ENCODE data around the gene PIP5K1B. TPM values are rescaled to one million over a fixed set of nuclear protein-coding genes. Genes with fewer than 3 reads are reported as not detected.

Gene PIP5K1B
- total RNA-seq, 1 experiment from 2014 or later = 5.2 TPM

DNA sequence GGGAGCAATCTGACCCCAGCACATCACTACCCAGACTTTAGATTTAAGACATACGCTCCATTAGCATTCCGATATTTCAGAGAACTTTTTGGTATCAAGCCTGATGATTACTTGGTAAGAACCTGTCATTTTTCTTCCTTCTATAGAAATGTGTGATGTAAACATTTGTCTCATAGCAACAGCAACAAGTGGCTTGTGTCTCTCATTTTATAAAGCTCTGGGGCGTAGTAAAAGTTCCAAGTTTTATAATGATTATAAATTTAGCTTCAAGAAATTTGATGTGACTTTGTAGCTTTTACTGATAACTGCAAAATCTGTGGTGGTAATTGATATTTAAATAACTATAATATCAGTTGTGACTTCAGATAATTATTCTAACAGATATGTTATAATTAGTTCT, 171.6 kb downstream of the PIP5K1B start:
- no peak overlapping the region for H3K4me3 Mint-ChIP-seq
- peaks cover 7% of the 10 kb centered on the region for H3K9me3 Mint-ChIP-seq
- ATAC-seq = no peak
- peaks cover 69% of the 10 kb centered on the region for H3K4me1 Mint-ChIP-seq
- peak overlapping the region; percentile 86 for H3K27ac Mint-ChIP-seq
- H3K36me3 Mint-ChIP-seq = peaks cover 7% of the 10 kb centered on the region; the same call in 1 of the 2 replicates
- DNase-seq (ENCODE audit: low spot score) = no peak
- POLR2A ChIA-PET = no interaction called here
- H3K27me3 Mint-ChIP-seq (ENCODE audit: low read depth) = no peaks in the 10 kb centered on the region
- CTCF ChIA-PET = no interaction called here
- TF ChIP-seq GRHL2 (CRISPR knock-in tag; IDR thresholded peaks at IDR 0.05; ENCODE audit: insufficient replicate concordance, severe bottlenecking) (no peak), ZNF317 (CRISPR knock-in tag; IDR thresholded peaks at IDR 0.05; ENCODE audit: borderline replicate concordance, low read depth) (no peak), ETV6 (CRISPR knock-in tag; IDR thresholded peaks at IDR 0.05) (no peak), NFATC4 (CRISPR knock-in tag; IDR thresholded peaks at IDR 0.05) (no peak), MXD4 (CRISPR knock-in tag; IDR thresholded peaks at IDR 0.05; ENCODE audit: borderline replicate concordance) (no peak), NR3C1 (CRISPR knock-in tag; conservative IDR thresholded peaks at IDR 0.05; ENCODE audit: low read depth) (no peak), OVOL2 (CRISPR knock-in tag; IDR thresholded peaks at IDR 0.05; ENCODE audit: borderline replicate concordance) (no peak), NR1H2 (CRISPR knock-in tag; IDR thresholded peaks at IDR 0.05) (no peak), ELF4 (CRISPR knock-in tag; IDR thresholded peaks at IDR 0.05; ENCODE audit: low read depth) (no peak)
- TF ChIP-seq, protein P1, sequence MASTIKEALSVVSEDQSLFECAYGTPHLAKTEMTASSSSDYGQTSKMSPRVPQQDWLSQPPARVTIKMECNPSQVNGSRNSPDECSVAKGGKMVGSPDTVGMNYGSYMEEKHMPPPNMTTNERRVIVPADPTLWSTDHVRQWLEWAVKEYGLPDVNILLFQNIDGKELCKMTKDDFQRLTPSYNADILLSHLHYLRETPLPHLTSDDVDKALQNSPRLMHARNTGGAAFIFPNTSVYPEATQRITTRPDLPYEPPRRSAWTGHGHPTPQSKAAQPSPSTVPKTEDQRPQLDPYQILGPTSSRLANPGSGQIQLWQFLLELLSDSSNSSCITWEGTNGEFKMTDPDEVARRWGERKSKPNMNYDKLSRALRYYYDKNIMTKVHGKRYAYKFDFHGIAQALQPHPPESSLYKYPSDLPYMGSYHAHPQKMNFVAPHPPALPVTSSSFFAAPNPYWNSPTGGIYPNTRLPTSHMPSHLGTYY (CRISPR knock-in tag; IDR thresholded peaks at IDR 0.05) = no peak
- TF ChIP-seq, protein P2, sequence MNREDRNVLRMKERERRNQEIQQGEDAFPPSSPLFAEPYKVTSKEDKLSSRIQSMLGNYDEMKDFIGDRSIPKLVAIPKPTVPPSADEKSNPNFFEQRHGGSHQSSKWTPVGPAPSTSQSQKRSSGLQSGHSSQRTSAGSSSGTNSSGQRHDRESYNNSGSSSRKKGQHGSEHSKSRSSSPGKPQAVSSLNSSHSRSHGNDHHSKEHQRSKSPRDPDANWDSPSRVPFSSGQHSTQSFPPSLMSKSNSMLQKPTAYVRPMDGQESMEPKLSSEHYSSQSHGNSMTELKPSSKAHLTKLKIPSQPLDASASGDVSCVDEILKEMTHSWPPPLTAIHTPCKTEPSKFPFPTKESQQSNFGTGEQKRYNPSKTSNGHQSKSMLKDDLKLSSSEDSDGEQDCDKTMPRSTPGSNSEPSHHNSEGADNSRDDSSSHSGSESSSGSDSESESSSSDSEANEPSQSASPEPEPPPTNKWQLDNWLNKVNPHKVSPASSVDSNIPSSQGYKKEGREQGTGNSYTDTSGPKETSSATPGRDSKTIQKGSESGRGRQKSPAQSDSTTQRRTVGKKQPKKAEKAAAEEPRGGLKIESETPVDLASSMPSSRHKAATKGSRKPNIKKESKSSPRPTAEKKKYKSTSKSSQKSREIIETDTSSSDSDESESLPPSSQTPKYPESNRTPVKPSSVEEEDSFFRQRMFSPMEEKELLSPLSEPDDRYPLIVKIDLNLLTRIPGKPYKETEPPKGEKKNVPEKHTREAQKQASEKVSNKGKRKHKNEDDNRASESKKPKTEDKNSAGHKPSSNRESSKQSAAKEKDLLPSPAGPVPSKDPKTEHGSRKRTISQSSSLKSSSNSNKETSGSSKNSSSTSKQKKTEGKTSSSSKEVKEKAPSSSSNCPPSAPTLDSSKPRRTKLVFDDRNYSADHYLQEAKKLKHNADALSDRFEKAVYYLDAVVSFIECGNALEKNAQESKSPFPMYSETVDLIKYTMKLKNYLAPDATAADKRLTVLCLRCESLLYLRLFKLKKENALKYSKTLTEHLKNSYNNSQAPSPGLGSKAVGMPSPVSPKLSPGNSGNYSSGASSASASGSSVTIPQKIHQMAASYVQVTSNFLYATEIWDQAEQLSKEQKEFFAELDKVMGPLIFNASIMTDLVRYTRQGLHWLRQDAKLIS (CRISPR knock-in tag; IDR thresholded peaks at IDR 0.05; ENCODE audit: borderline replicate concordance) = no peak
- TF ChIP-seq, protein P3, sequence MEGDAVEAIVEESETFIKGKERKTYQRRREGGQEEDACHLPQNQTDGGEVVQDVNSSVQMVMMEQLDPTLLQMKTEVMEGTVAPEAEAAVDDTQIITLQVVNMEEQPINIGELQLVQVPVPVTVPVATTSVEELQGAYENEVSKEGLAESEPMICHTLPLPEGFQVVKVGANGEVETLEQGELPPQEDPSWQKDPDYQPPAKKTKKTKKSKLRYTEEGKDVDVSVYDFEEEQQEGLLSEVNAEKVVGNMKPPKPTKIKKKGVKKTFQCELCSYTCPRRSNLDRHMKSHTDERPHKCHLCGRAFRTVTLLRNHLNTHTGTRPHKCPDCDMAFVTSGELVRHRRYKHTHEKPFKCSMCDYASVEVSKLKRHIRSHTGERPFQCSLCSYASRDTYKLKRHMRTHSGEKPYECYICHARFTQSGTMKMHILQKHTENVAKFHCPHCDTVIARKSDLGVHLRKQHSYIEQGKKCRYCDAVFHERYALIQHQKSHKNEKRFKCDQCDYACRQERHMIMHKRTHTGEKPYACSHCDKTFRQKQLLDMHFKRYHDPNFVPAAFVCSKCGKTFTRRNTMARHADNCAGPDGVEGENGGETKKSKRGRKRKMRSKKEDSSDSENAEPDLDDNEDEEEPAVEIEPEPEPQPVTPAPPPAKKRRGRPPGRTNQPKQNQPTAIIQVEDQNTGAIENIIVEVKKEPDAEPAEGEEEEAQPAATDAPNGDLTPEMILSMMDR (IDR thresholded peaks at IDR 0.05) = no peak
- TF ChIP-seq, protein P4, sequence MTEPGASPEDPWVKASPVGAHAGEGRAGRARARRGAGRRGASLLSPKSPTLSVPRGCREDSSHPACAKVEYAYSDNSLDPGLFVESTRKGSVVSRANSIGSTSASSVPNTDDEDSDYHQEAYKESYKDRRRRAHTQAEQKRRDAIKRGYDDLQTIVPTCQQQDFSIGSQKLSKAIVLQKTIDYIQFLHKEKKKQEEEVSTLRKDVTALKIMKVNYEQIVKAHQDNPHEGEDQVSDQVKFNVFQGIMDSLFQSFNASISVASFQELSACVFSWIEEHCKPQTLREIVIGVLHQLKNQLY (CRISPR knock-in tag; IDR thresholded peaks at IDR 0.05) = no peak
- TF ChIP-seq, protein P5, sequence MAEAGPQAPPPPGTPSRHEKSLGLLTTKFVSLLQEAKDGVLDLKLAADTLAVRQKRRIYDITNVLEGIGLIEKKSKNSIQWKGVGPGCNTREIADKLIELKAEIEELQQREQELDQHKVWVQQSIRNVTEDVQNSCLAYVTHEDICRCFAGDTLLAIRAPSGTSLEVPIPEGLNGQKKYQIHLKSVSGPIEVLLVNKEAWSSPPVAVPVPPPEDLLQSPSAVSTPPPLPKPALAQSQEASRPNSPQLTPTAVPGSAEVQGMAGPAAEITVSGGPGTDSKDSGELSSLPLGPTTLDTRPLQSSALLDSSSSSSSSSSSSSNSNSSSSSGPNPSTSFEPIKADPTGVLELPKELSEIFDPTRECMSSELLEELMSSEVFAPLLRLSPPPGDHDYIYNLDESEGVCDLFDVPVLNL (CRISPR knock-in tag; IDR thresholded peaks at IDR 0.05; ENCODE audit: borderline replicate concordance, low read depth) = no peak
- TF ChIP-seq, protein P6, sequence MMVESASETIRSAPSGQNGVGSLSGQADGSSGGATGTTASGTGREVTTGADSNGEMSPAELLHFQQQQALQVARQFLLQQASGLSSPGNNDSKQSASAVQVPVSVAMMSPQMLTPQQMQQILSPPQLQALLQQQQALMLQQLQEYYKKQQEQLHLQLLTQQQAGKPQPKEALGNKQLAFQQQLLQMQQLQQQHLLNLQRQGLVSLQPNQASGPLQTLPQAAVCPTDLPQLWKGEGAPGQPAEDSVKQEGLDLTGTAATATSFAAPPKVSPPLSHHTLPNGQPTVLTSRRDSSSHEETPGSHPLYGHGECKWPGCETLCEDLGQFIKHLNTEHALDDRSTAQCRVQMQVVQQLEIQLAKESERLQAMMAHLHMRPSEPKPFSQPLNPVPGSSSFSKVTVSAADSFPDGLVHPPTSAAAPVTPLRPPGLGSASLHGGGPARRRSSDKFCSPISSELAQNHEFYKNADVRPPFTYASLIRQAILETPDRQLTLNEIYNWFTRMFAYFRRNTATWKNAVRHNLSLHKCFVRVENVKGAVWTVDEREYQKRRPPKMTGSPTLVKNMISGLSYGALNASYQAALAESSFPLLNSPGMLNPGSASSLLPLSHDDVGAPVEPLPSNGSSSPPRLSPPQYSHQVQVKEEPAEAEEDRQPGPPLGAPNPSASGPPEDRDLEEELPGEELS (CRISPR knock-in tag; IDR thresholded peaks at IDR 0.05) = no peak

Measured in WTC11 (cell line).